Karpas-422 (cell line): Measurements from ENCODE around the gene OCA2. TPM values are rescaled to one million over a fixed set of nuclear protein-coding genes. Genes with fewer than 3 reads are reported as not detected.
"Not testable (repeated sequence)": the region's sequence is repeated elsewhere in the genome, so short reads cannot be mapped to it uniquely, and the experiment has no call there.

Experiments used
- DNase-seq: peaks from one replicate; pipeline ENCODE4 v3.0.0-alpha.2; 2015
- H2AFZ ChIP-seq: fragments of 200-600 bp; sonication (generic); 2 replicates; pipeline ENCODE4 v1.6.1; 2014; ENCODE audit warnings: antibody characterized with exemption, low read length, mixed read lengths
- H3K27ac ChIP-seq: fragments of 200-600 bp; sonication (generic); 2 replicates; pipeline ENCODE4 v1.5.1; 2014; ENCODE audit warnings: mild to moderate bottlenecking, low read length, moderate library complexity
- H3K27me3 ChIP-seq: fragments of 200-600 bp; sonication (generic); 2 replicates; pipeline ENCODE4 v1.6.1; 2014; ENCODE audit warnings: low read length, mixed read lengths
- H3K36me3 ChIP-seq: fragments of 200-600 bp; sonication (generic); 2 replicates; pipeline ENCODE4 v1.6.1; 2014; ENCODE audit warnings: low read length, mixed read lengths; ENCODE audit not compliant: insufficient read depth
- H3K4me1 ChIP-seq: fragments of 200-600 bp; sonication (generic); 2 replicates; pipeline ENCODE4 v1.6.1; 2014; ENCODE audit warnings: mild to moderate bottlenecking, low read length, mixed read lengths
- H3K4me2 ChIP-seq: fragments of 200-600 bp; sonication (generic); 2 replicates; pipeline ENCODE4 v1.6.1; 2014; ENCODE audit warnings: low read length, low read depth, mild to moderate bottlenecking; ENCODE audit not compliant: poor library complexity, severe bottlenecking
- H3K4me3 ChIP-seq: fragments of 200-600 bp; sonication (generic); 2 replicates; pipeline ENCODE4 v1.5.1; 2014; ENCODE audit warnings: mild to moderate bottlenecking, antibody characterized with exemption, low read length, mixed read lengths
- H3K79me2 ChIP-seq: fragments of 200-600 bp; sonication (generic); 2 replicates; pipeline ENCODE4 v1.6.1; 2014; ENCODE audit warnings: mild to moderate bottlenecking, low read length, mixed read lengths
- H3K9ac ChIP-seq: fragments of 200-600 bp; sonication (generic); 2 replicates; pipeline ENCODE4 v1.6.0; 2014; ENCODE audit warnings: low read length
- H3K9me2 ChIP-seq: fragments of 200-600 bp; sonication (generic), shearing (Covaris generic); replicated peaks from 2 replicates; pipeline ENCODE4 v1.6.0; 2014; ENCODE audit warnings: mild to moderate bottlenecking, low read length, moderate library complexity; ENCODE audit not compliant: insufficient read depth
- H3K9me3 ChIP-seq: fragments of 300-700, 200-600 bp; sonication (generic); 2 replicates; pipeline ENCODE4 v1.6.1; 2014; ENCODE audit warnings: low read length, mixed read lengths
- H4K20me1 ChIP-seq: fragments of 200-600 bp; sonication (generic); 2 replicates; pipeline ENCODE4 v1.6.1; 2014; ENCODE audit warnings: mild to moderate bottlenecking, antibody characterized with exemption, low read length, low read depth; ENCODE audit not compliant: insufficient read depth
- total RNA-seq: library from RNA; depleted of rRNA; stranded (reverse); fragments of >200 nt; shearing (Covaris generic); gene quantifications from 2 replicates; pipeline ENCODE4 v1.2.3, GENCODE V29; 2014; ENCODE audit warnings: low replicate concordance; rRNA removed

The OCA2 gene
- total RNA-seq, 1 experiment from 2014 or later = not detected

GRCh38 chr15:27714675-27715074 is 384.4 kb downstream of the OCA2 start:
- no peak overlapping the region for H3K4me2 ChIP-seq
- H4K20me1 ChIP-seq = no peaks in the 10 kb centered on the region
- no peak overlapping the region for H3K4me3 ChIP-seq
- no peaks in the 10 kb centered on the region for H3K27me3 ChIP-seq
- H3K27ac ChIP-seq = no peak overlapping the region
- H3K9me3 ChIP-seq = peaks cover 70% of the 10 kb centered on the region
- H3K36me3 ChIP-seq = no peaks in the 10 kb centered on the region
- no peaks in the 10 kb centered on the region for H3K9me2 ChIP-seq
- H3K9ac ChIP-seq = no peak overlapping the region
- H3K79me2 ChIP-seq = no peaks in the 10 kb centered on the region
- no peak for DNase-seq
- no peaks in the 10 kb centered on the region for H3K4me1 ChIP-seq
- H2AFZ ChIP-seq = no peak overlapping the region

DNA sequence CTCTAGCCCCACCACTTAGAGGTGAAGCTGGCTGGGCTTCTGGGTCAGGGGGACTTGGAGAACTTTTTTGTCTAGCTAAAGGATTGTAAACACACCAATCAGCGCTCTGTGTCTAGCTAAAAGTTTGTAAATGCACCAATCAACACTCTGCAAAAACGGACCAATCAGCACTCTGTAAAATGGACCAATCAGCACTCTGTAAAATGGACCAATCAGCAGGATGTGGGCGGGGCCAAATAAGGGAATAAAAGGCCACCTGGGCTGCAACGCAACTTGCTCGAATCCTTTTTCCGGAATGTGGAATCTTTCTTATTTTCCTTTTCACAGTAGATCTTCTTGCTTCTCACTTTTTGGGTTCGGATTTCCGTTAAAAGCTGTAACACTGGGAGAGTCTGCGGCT is 385.3 kb downstream of the OCA2 start:
- H3K27ac ChIP-seq, H3K79me2 ChIP-seq, H3K4me1 ChIP-seq, H2AFZ ChIP-seq, H3K36me3 ChIP-seq, DNase-seq, H4K20me1 ChIP-seq, H3K4me2 ChIP-seq, H3K4me3 ChIP-seq, H3K27me3 ChIP-seq, H3K9ac ChIP-seq, H3K9me2 ChIP-seq: not testable (repeated sequence)
- peaks cover 70% of the 10 kb centered on the region for H3K9me3 ChIP-seq

- no peak overlapping the region for H3K9ac ChIP-seq
- H3K27me3 ChIP-seq = no peaks in the 10 kb centered on the region
- H3K4me3 ChIP-seq = no peak overlapping the region
- DNase-seq = no peak
- H2AFZ ChIP-seq = no peak overlapping the region
- H4K20me1 ChIP-seq = no peaks in the 10 kb centered on the region
- H3K4me1 ChIP-seq = no peaks in the 10 kb centered on the region
- H3K79me2 ChIP-seq = no peaks in the 10 kb centered on the region
- H3K9me3 ChIP-seq = peaks cover 60% of the 10 kb centered on the region
- no peak overlapping the region for H3K4me2 ChIP-seq
- no peaks in the 10 kb centered on the region for H3K9me2 ChIP-seq
- no peak overlapping the region for H3K27ac ChIP-seq
- no peaks in the 10 kb centered on the region for H3K36me3 ChIP-seq
Observed at GRCh38 chr15:27707257-27707656, 391.9 kb downstream of the OCA2 start.

DNA sequence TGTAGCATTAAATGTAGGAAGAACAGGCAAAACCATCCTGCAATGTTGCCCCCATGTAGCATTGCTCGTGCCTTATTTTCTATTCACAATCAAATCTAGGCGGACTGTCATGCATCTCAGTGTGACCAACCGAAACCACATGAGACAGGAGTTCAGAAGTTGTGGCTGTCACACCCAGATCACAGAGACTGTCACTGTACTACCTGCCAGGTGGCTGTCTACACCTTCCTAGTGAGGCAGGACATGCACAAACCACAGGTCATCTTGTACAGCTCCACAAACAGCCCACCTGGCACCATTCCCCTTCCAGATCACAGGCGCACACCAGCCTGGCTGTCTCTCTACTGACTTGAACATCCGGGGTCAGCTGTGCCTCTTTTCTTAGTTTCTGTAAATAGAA is 392.8 kb downstream of the OCA2 start:
- H3K9me3 ChIP-seq = peaks cover 59% of the 10 kb centered on the region
- H3K79me2 ChIP-seq = no peaks in the 10 kb centered on the region
- no peak overlapping the region for H3K27ac ChIP-seq
- no peak overlapping the region for H3K4me3 ChIP-seq
- H3K4me2 ChIP-seq = no peak overlapping the region
- H3K27me3 ChIP-seq = no peaks in the 10 kb centered on the region
- no peaks in the 10 kb centered on the region for H4K20me1 ChIP-seq
- H3K4me1 ChIP-seq = no peaks in the 10 kb centered on the region
- H3K9ac ChIP-seq = no peak overlapping the region
- no peak overlapping the region for H2AFZ ChIP-seq
- H3K9me2 ChIP-seq = no peaks in the 10 kb centered on the region
- DNase-seq = no peak
- no peaks in the 10 kb centered on the region for H3K36me3 ChIP-seq

GRCh38 chr15:27705056-27705455 is 394.1 kb downstream of the OCA2 start:
- H3K9me2 ChIP-seq = no peaks in the 10 kb centered on the region
- no peaks in the 10 kb centered on the region for H3K27me3 ChIP-seq
- H2AFZ ChIP-seq = no peak overlapping the region
- no peaks in the 10 kb centered on the region for H3K4me1 ChIP-seq
- no peak for DNase-seq
- no peak overlapping the region for H3K9ac ChIP-seq
- H4K20me1 ChIP-seq = no peaks in the 10 kb centered on the region
- H3K36me3 ChIP-seq = no peaks in the 10 kb centered on the region
- H3K4me3 ChIP-seq = no peak overlapping the region
- H3K27ac ChIP-seq = no peak overlapping the region
- H3K9me3 ChIP-seq = peaks cover 57% of the 10 kb centered on the region
- H3K79me2 ChIP-seq = no peaks in the 10 kb centered on the region
- no peak overlapping the region for H3K4me2 ChIP-seq

Other genes starting within 250 kb of the OCA2 start
- gene HERC2, start 222.9 kb upstream of the OCA2 start, total RNA-seq = 47.4 and 58.7 TPM in 2 replicates